ENCODE data around the gene ST8SIA2.

Gene ST8SIA2

GRCh38 chr15:92393071-92393979 lies at the start of gene ST8SIA2:
Gene ST8SIA2 (plus strand): TSS chr15:92393881. CDS start chr15:92394065, 184 bp downstream.
- no peak for DNase-seq

- DNase-seq: no peak
Measured at GRCh38 chr15:92343924-92344643, 49.6 kb upstream of the ST8SIA2 start.

GRCh38 chr15:92346063-92346462 lies 47.6 kb upstream of the ST8SIA2 start:
- DNase-seq: no peak

GRCh38 chr15:92355307-92355706 lies 38.4 kb upstream of the ST8SIA2 start:
- DNase-seq: no peak

GRCh38 chr15:92361321-92362000 lies 32.2 kb upstream of the ST8SIA2 start:
- DNase-seq: no peak

GRCh38 chr15:92362001-92362350 lies 31.7 kb upstream of the ST8SIA2 start:
- DNase-seq: no peak

GRCh38 chr15:92365084-92365483 lies 28.6 kb upstream of the ST8SIA2 start:
- DNase-seq: no peak

GRCh38 chr15:92365906-92366305 lies 27.8 kb upstream of the ST8SIA2 start:
- no peak for DNase-seq

- DNase-seq: no peak
Measured at GRCh38 chr15:92366381-92366780, 27.3 kb upstream of the ST8SIA2 start.

- no peak for DNase-seq
Measured at GRCh38 chr15:92375057-92375456, 18.6 kb upstream of the ST8SIA2 start.

GRCh38 chr15:92376109-92376508 lies 17.6 kb upstream of the ST8SIA2 start:
- no peak for DNase-seq

GRCh38 chr15:92377083-92377789 lies 16.4 kb upstream of the ST8SIA2 start:
- DNase-seq: no peak

GRCh38 chr15:92383519-92384324 lies 10.0 kb upstream of the ST8SIA2 start:
- peak; percentile 66 for DNase-seq

- DNase-seq: no peak
Measured at GRCh38 chr15:92384381-92384780, 9.3 kb upstream of the ST8SIA2 start.

- DNase-seq: no peak
Measured at GRCh38 chr15:92385096-92385495, 8.6 kb upstream of the ST8SIA2 start.

- no peak for DNase-seq
Measured at GRCh38 chr15:92391640-92392039, 2.0 kb upstream of the ST8SIA2 start.

- DNase-seq: no peak
Measured at GRCh38 chr15:92392462-92392861, 1.2 kb upstream of the ST8SIA2 start.

- DNase-seq: no peak
Measured at GRCh38 chr15:92393980-92394308, 263 bp downstream of the ST8SIA2 start.

- DNase-seq: no peak
Measured at GRCh38 chr15:92394309-92395097, 822 bp downstream of the ST8SIA2 start.

- DNase-seq: no peak
Measured at GRCh38 chr15:92395098-92395635, 1.5 kb downstream of the ST8SIA2 start.
